ENCODE measurements around the gene TNFAIP3. TPM values are rescaled to one million over a fixed set of nuclear protein-coding genes. Genes with fewer than 3 reads are reported as not detected.

The TNFAIP3 gene
- total and polyA plus RNA-seq, 2 of the 8 experiments (the other 6 are each of a cell fraction or from before 2014, with no cell fraction given), result 1.6 to 2.0 TPM

- TF ChIP-seq POLR2AphosphoS5 (IDR thresholded peaks at IDR 0.05; ENCODE audit: low read depth, low read length) (no peak), SP1 (IDR thresholded peaks at IDR 0.05; ENCODE audit: low read depth, low read length) (no peak), PHF8 (conservative IDR thresholded peaks at IDR 0.05; ENCODE audit: low read depth, low read length) (no peak), CEBPB (IDR thresholded peaks at IDR 0.05; ENCODE audit: low read depth, low read length) (no peak), CHD1 (IDR thresholded peaks at IDR 0.05; ENCODE audit: low read depth, low read length) (no peak), HDAC2 (IDR thresholded peaks at IDR 0.05; ENCODE audit: borderline replicate concordance in 1 of 2, low read depth in 2 of 2, low read length in 2 of 2) (no peak), KDM4A (IDR thresholded peaks at IDR 0.05; ENCODE audit: low read depth, low read length, severe bottlenecking) (no peak), SRF (IDR thresholded peaks at IDR 0.05; ENCODE audit: low read depth, low read length) (no peak)
Observed at GRCh38 chr6:137840252-137840651, 26.8 kb upstream of the TNFAIP3 start (continued).
